GM12878 (cell line): ENCODE results near the gene FZR1. TPM values are rescaled to one million over a fixed set of nuclear protein-coding genes. Genes with fewer than 3 reads are reported as not detected.

ENCODE experiments used
- ATF7 ChIP-seq: fragments of 450-650 bp; IDR thresholded peaks from 2 replicates; pipeline ENCODE4 v1.6.1; 2016; ENCODE audit warnings: low read depth, mild to moderate bottlenecking
- BCL3 ChIP-seq: IDR thresholded peaks from 2 replicates; pipeline ENCODE4 v1.6.1; 2011; ENCODE audit warnings: borderline replicate concordance, low read depth, mild to moderate bottlenecking, moderate library complexity, low read length; ENCODE audit not compliant: insufficient read depth, poor library complexity, severe bottlenecking
- CBFB ChIP-seq: IDR thresholded peaks from 2 replicates; pipeline ENCODE4 v1.6.1; 2016; ENCODE audit warnings: antibody characterized with exemption, low read depth
- CHD2 ChIP-seq: IDR thresholded peaks from 2 replicates; pipeline ENCODE4 v1.6.1; 2011; ENCODE audit warnings: low read depth, low read length, improper control_type of control experiment, borderline replicate concordance
- GABPA ChIP-seq: IDR thresholded peaks from 2 replicates; pipeline ENCODE4 v1.6.1; 2014; ENCODE audit warnings: antibody characterized with exemption, low read depth, mild to moderate bottlenecking, inconsistent platforms
- IKZF1 ChIP-seq: fragments of 450-650 bp; conservative IDR thresholded peaks from 2 replicates; pipeline ENCODE4 v1.6.1; 2017; ENCODE audit warnings: antibody characterized with exemption, mild to moderate bottlenecking
- IRF5 ChIP-seq: fragments of 450-650 bp; IDR thresholded peaks from 2 replicates; pipeline ENCODE4 v1.6.1; 2017; ENCODE audit warnings: borderline replicate concordance
- KLF5 ChIP-seq: fragments of 450-650 bp; IDR thresholded peaks from 2 replicates; pipeline ENCODE4 v1.6.1; 2014; ENCODE audit warnings: mild to moderate bottlenecking; ENCODE audit not compliant: partially characterized antibody
- MLLT1 ChIP-seq: fragments of 450-650 bp; IDR thresholded peaks from 2 replicates; pipeline ENCODE4 v1.6.1; 2016; ENCODE audit warnings: mild to moderate bottlenecking
- MTA2 ChIP-seq: fragments of 450-650 bp; IDR thresholded peaks from 2 replicates; pipeline ENCODE4 v1.6.1; 2016; ENCODE audit warnings: low read depth, mild to moderate bottlenecking, moderate library complexity
- NRF1 ChIP-seq: conservative IDR thresholded peaks from 2 replicates; pipeline ENCODE4 v1.6.1; 2011; ENCODE audit warnings: mild to moderate bottlenecking, low read depth, low read length, improper control_type of control experiment
- ZNF207 ChIP-seq: fragments of 450-650 bp; IDR thresholded peaks from 2 replicates; pipeline ENCODE4 v1.6.1; 2014; ENCODE audit warnings: antibody characterized with exemption, mild to moderate bottlenecking, borderline replicate concordance
- ZNF622 ChIP-seq: fragments of 450-650 bp; IDR thresholded peaks from 2 replicates; pipeline ENCODE4 v1.6.1; 2017; ENCODE audit warnings: mild to moderate bottlenecking, inconsistent platforms
- ZNF687 ChIP-seq: fragments of 450-650 bp; IDR thresholded peaks from 2 replicates; pipeline ENCODE4 v1.6.1; 2017; ENCODE audit warnings: mild to moderate bottlenecking, moderate library complexity
- polyA plus RNA-seq, 11 experiments: library from polyadenylated mRNA; depleted of rRNA in 4 of 11; unstranded in 6 of 11; stranded (reverse) in 5 of 11; fragments of >200 nt; fragmentation: Nextera tagmentation in 4 of 11; fragmentation: Illumina TruSeq in 1 of 11; extraction: Ambion mirVana in 4 of 11; extraction: Trizol in 1 of 11; gene quantifications; 1 replicate in 1 of 11; 2 replicates in 10 of 11; pipeline versions ENCODE4 v1.2.1 to v1.2.3, GENCODE V29; 2011 to 2016; ENCODE audit warnings: inconsistent platforms in 2 of 11, missing spikeins in 2 of 11, low read depth in 1 of 11
- total RNA-seq, 4 experiments: library from RNA; depleted of rRNA in 3 of 4; stranded (reverse); fragments of >200 nt in 3 of 4; fragmentation: Illumina TruSeq in 1 of 4; extraction: Trizol in 1 of 4; gene quantifications; 2 replicates each; pipeline versions ENCODE4 v1.2.1 to v1.2.3, GENCODE V29; 2013 to 2021
- TF ChIP-seq, protein P1 (sequence below): fragments of 450-650 bp; IDR thresholded peaks from 2 replicates; pipeline ENCODE4 v1.6.1; 2017; ENCODE audit warnings: antibody characterized with exemption, mild to moderate bottlenecking, moderate library complexity

Gene FZR1
- total and polyA plus RNA-seq, 10 of the 15 experiments (the other 5 are each of a cell fraction or from before 2014, with no cell fraction given): 0.11 to 44.2 (median 29.3) TPM

DNA sequence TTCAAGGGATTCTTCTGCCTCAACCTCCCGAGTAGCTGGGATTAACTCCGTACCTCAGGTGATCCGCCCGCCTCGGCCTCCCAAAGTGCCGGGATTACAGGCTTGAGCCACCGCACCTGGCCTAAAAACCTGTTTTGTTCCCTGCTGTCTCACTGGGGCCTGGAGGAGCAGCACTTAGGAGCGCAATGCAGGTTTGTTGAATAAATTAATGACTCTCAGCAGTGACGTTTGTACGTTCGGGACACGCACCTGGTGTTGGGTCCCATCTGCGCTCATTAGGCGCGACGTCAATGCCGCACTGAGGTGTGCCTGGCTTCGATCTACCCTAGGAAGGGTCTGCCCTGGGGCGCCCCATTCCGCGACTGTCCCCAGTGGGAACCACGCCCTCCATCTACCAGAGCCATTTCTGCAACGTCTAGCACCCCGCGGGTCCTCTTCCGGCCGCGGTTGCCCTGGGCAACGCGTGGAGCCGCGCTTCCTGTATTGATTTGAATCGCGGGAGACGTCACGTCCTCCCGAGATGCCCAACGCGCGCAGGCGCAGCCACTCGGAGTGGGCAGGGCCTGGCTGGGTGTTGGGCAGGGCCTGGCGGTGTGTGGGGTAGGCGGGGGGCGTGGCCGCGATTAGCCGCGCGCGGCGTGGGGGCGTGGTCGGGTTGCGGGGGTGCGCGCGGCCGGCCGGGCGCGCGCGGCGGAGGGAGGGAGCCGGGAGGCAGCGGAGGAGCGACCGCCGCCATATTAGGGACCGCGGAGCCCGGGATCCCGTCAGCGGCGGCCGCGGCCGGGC is at the start of gene FZR1 (continued):
- TF ChIP-seq NRF1 (peak; percentile 97), CHD2 (peak; percentile 70), ZNF207 (no peak), MTA2 (no peak), ZNF622 (no peak), IKZF1 (peak; percentile 75), KLF5 (peak; percentile 73), GABPA (peak; percentile 83), ZNF687 (peak; percentile 24), CBFB (no peak), IRF5 (no peak), MLLT1 (0 out of 2 replicates have a peak, but pooled peaks have one; percentile 84), BCL3 (no peak), ATF7 (peak; percentile 58)
- TF ChIP-seq, protein P1, sequence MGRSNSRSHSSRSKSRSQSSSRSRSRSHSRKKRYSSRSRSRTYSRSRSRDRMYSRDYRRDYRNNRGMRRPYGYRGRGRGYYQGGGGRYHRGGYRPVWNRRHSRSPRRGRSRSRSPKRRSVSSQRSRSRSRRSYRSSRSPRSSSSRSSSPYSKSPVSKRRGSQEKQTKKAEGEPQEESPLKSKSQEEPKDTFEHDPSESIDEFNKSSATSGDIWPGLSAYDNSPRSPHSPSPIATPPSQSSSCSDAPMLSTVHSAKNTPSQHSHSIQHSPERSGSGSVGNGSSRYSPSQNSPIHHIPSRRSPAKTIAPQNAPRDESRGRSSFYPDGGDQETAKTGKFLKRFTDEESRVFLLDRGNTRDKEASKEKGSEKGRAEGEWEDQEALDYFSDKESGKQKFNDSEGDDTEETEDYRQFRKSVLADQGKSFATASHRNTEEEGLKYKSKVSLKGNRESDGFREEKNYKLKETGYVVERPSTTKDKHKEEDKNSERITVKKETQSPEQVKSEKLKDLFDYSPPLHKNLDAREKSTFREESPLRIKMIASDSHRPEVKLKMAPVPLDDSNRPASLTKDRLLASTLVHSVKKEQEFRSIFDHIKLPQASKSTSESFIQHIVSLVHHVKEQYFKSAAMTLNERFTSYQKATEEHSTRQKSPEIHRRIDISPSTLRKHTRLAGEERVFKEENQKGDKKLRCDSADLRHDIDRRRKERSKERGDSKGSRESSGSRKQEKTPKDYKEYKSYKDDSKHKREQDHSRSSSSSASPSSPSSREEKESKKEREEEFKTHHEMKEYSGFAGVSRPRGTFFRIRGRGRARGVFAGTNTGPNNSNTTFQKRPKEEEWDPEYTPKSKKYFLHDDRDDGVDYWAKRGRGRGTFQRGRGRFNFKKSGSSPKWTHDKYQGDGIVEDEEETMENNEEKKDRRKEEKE: no peak
